SJSA1 (cell line): ENCODE data around the gene PABPN1L. TPM values are rescaled to one million over a fixed set of nuclear protein-coding genes. Genes with fewer than 3 reads are reported as not detected.
"Not testable (repeated sequence)": the region's sequence is repeated elsewhere in the genome, so short reads cannot be mapped to it uniquely, and the experiment has no call there.

Source experiments
- DNase-seq, 2 experiments: peaks; one replicate each; pipeline ENCODE4 v3.0.0-alpha.2; 2015 to 2020; ENCODE audit warnings: low spot score in 2 of 2, low read depth in 1 of 2
- H3K27ac ChIP-seq: fragments of 250-450 bp; sonication (Bioruptor Pico); 2 replicates; pipeline ENCODE4 v1.5.1; 2020; ENCODE audit warnings: mild to moderate bottlenecking, moderate library complexity
- H3K27me3 ChIP-seq: fragments of 250-450 bp; sonication (Bioruptor Pico); replicated peaks from 2 replicates; pipeline ENCODE4 v1.5.1; 2020; ENCODE audit warnings: mild to moderate bottlenecking, moderate library complexity
- H3K36me3 ChIP-seq: fragments of 250-450 bp; sonication (Bioruptor Pico); 2 replicates; pipeline ENCODE4 v1.5.1; 2020; ENCODE audit warnings: mild to moderate bottlenecking
- H3K4me1 ChIP-seq: fragments of 250-450 bp; sonication (Bioruptor Pico); replicated peaks from 2 replicates; pipeline ENCODE4 v1.6.1; 2021; ENCODE audit warnings: mild to moderate bottlenecking
- H3K4me3 ChIP-seq: fragments of 250-450 bp; sonication (Bioruptor Pico); 2 replicates; pipeline ENCODE4 v1.5.1; 2020; ENCODE audit warnings: mild to moderate bottlenecking
- H3K9me3 ChIP-seq: fragments of 250-450 bp; sonication (Bioruptor Pico); replicated peaks from 2 replicates; pipeline ENCODE4 v1.5.1; 2020; ENCODE audit warnings: mild to moderate bottlenecking
- total RNA-seq: library from RNA; depleted of rRNA; stranded (reverse); fragments of >200 nt; shearing (Covaris generic); gene quantifications from 2 replicates; pipeline ENCODE4 v1.2.3, GENCODE V29; 2014

The PABPN1L gene
- total RNA-seq, 1 experiment from 2014 or later, result not detected

- peaks cover 9% of the 10 kb centered on the region for H3K27me3 ChIP-seq
- DNase-seq, result no peak
- H3K36me3 ChIP-seq, result no peaks in the 10 kb centered on the region
- no peaks in the 10 kb centered on the region for H3K9me3 ChIP-seq
- no peak overlapping the region for H3K4me3 ChIP-seq
- no peak overlapping the region for H3K27ac ChIP-seq
- no peaks in the 10 kb centered on the region for H3K4me1 ChIP-seq
Measured at GRCh38 chr16:88894681-88895300, 28.3 kb upstream of the PABPN1L start.

DNA sequence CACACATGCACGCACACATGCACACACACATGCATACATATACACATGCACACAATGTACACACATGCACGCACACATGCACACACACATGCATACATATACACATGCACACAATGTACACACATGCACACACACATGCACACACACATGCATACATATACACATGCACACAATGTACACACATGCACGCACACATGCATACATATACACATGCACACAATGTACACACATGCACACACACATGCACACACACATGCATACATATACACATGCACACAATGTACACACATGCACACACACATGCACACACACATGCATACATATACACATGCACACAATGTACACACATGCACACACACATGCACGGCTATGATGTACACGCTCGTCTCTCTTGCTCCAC is 27.8 kb upstream of the PABPN1L start:
- H3K4me1 ChIP-seq, H3K9me3 ChIP-seq, H3K36me3 ChIP-seq, DNase-seq, H3K4me3 ChIP-seq, H3K27ac ChIP-seq, H3K27me3 ChIP-seq: not testable (repeated sequence)

DNA sequence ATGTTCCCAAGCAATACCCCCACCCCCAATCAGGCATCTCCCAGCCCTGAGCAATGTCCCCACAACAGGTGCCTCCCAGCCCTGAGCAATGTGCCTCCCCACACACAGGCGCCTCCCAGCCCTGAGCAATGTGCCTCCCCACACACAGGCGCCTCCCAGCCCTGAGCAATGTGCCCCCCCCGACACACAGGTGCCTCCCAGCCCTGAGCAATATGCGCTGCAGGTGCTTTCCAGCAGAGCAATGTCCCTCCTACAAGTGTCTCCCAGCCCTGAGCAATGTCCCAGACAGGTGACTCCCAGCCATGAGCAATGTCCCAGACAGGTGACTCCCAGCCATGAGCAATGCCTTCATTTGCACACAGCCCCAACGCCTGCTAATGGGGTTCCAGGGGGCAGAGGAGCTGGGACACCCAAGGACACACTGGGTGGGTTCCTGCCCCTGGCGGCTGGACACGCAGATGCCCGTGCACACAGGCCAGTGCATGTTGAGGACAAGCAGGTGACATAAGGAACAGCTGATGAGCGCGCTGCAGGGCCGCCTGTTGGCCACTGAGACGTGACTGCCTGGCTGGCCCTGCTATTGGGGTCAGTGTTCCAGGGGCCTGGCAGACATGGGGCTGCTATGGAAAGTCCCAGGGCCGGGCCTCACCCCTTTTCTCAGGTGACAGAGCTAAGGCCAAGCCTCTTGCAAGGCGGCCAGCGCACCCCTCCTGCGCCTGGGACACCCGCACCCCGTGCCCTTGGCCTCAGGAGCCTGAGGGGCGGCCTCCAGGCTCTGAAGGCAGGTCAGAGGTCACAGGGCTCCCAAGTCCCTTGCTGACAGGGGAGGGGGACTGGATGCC is 26.9 kb upstream of the PABPN1L start:
- no peaks in the 10 kb centered on the region for H3K9me3 ChIP-seq
- H3K4me1 ChIP-seq, result no peaks in the 10 kb centered on the region
- H3K36me3 ChIP-seq, result no peaks in the 10 kb centered on the region
- no peak overlapping the region for H3K4me3 ChIP-seq
- no peak for DNase-seq
- no peak overlapping the region for H3K27ac ChIP-seq
- H3K27me3 ChIP-seq, result peaks cover 8% of the 10 kb centered on the region

DNA sequence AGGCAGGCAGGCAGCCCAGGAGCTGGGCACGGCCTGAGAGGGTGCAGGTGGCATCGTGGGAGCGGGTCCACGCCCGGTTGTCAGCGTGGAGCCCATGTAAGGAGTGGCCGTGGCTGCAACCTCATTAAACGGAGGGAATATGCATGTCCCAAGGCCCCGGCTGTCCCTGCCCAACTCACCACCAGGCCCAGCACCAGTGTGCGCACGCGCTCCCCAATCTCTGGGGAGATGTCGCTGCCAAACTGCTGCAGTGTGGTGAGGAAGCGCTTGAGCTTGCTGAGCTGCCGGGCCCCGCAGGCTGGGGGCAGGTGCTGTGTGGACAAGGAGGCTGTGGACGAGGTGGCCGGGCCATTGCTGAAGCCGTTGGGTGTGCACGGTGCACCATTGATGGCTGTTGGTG is 25.6 kb upstream of the PABPN1L start:
- Histone ChIP-seq H3K27ac (no peak overlapping the region), H3K4me3 (no peak overlapping the region), H3K4me1 (no peaks in the 10 kb centered on the region), H3K36me3 (no peaks in the 10 kb centered on the region), H3K9me3 (no peaks in the 10 kb centered on the region), H3K27me3 (no peaks in the 10 kb centered on the region)
- no peak for DNase-seq

DNA sequence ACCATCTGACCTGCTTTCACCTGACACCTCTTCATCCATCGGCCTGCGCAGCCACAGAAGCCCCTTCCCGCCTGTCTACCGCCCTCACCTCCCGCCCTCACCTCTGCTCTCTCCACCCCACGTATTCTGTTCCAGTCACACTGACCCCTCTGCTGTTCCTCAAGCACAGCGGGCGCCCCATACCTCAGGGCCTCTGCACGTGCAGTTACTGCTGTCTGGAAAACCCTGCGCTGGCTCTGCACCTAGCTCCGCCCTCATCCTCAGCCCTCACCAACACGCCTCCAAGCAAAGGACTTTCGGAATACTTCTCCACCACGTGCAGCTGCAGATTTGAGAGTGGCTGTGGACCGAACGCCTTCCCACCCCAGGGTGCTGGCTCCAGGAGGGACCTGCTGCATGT is 24.6 kb upstream of the PABPN1L start:
- Histone ChIP-seq H3K4me3 (no peak overlapping the region), H3K27ac (no peak overlapping the region), H3K27me3 (no peaks in the 10 kb centered on the region), H3K36me3 (no peaks in the 10 kb centered on the region), H3K4me1 (no peaks in the 10 kb centered on the region), H3K9me3 (no peaks in the 10 kb centered on the region)
- DNase-seq, result no peak

- not testable (repeated sequence) for H3K36me3 ChIP-seq, H3K4me3 ChIP-seq, H3K27ac ChIP-seq, H3K27me3 ChIP-seq, H3K4me1 ChIP-seq, H3K9me3 ChIP-seq, DNase-seq
Measured at GRCh38 chr16:88889702-88890352, 23.4 kb upstream of the PABPN1L start.

DNA sequence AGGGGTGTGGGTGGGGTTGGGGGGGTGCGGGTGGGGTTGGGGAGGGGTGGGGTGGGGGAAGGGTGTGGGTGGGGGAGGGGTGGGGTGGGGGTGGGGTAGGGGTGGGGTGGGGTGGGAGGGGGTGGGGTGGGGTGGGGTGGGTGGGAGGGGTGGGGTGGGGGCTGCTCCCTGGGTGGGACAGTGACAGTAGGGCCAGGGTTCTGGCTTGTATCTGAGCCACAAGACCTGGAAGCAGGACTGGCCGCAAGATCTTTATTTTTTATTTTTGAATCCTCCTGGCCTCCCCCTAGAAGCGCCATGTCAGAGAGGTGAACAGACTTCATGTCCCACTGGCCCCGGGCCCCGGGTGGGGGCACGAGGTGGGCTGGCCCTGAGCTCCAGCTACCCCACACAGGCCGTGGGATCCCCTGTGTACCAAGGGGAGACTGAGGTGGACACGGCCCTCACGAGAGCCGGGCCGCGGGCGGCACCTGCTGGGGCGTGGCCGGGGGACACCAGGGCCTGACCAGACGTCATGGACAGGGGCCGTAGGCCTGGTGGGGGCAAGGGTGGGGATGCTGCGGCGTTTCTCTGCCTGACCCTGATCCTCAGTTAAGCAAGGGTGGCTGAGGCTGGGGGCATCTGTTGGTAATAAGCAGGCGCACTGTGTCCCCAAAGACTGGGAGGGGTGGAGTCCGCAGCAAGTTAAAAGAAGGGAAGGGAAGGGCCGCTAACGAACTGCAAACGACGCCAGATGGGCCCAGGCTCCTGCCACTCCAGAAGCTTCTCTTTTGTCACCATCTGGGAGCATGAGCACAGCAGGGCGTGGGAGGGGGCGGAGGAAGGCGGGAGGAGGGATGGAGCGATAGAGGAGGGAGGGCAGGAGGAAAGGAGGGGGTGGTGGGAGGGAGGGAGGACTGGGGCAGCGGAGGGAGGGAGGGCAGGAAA is 22.3 kb upstream of the PABPN1L start:
- no peak overlapping the region for H3K27ac ChIP-seq
- no peaks in the 10 kb centered on the region for H3K9me3 ChIP-seq
- no peak for DNase-seq
- H3K27me3 ChIP-seq, result no peaks in the 10 kb centered on the region
- H3K36me3 ChIP-seq, result no peaks in the 10 kb centered on the region
- no peak overlapping the region for H3K4me3 ChIP-seq
- H3K4me1 ChIP-seq, result no peaks in the 10 kb centered on the region

- no peak overlapping the region for H3K27ac ChIP-seq
- no peaks in the 10 kb centered on the region for H3K9me3 ChIP-seq
- no peaks in the 10 kb centered on the region for H3K36me3 ChIP-seq
- H3K4me1 ChIP-seq, result no peaks in the 10 kb centered on the region
- no peaks in the 10 kb centered on the region for H3K27me3 ChIP-seq
- no peak overlapping the region for H3K4me3 ChIP-seq
- no peak for DNase-seq
Measured at GRCh38 chr16:88888057-88888456, 21.6 kb upstream of the PABPN1L start.

GRCh38 chr16:88886845-88887521 is 20.5 kb upstream of the PABPN1L start:
- no peaks in the 10 kb centered on the region for H3K9me3 ChIP-seq
- H3K36me3 ChIP-seq, result no peaks in the 10 kb centered on the region
- H3K27ac ChIP-seq, result no peak overlapping the region
- H3K27me3 ChIP-seq, result no peaks in the 10 kb centered on the region
- no peak for DNase-seq
- no peaks in the 10 kb centered on the region for H3K4me1 ChIP-seq
- no peak overlapping the region for H3K4me3 ChIP-seq

GRCh38 chr16:88886420-88886844 is 20.0 kb upstream of the PABPN1L start:
- DNase-seq, result no peak
- Histone ChIP-seq H3K27me3 (no peaks in the 10 kb centered on the region), H3K4me1 (no peaks in the 10 kb centered on the region), H3K27ac (no peak overlapping the region), H3K9me3 (no peaks in the 10 kb centered on the region), H3K36me3 (no peaks in the 10 kb centered on the region), H3K4me3 (no peak overlapping the region)

GRCh38 chr16:88885693-88886280 is 19.3 kb upstream of the PABPN1L start:
- Histone ChIP-seq H3K36me3 (no peaks in the 10 kb centered on the region), H3K4me3 (no peak overlapping the region), H3K4me1 (no peaks in the 10 kb centered on the region), H3K9me3 (no peaks in the 10 kb centered on the region), H3K27ac (no peak overlapping the region), H3K27me3 (no peaks in the 10 kb centered on the region)
- no peak for DNase-seq

DNA sequence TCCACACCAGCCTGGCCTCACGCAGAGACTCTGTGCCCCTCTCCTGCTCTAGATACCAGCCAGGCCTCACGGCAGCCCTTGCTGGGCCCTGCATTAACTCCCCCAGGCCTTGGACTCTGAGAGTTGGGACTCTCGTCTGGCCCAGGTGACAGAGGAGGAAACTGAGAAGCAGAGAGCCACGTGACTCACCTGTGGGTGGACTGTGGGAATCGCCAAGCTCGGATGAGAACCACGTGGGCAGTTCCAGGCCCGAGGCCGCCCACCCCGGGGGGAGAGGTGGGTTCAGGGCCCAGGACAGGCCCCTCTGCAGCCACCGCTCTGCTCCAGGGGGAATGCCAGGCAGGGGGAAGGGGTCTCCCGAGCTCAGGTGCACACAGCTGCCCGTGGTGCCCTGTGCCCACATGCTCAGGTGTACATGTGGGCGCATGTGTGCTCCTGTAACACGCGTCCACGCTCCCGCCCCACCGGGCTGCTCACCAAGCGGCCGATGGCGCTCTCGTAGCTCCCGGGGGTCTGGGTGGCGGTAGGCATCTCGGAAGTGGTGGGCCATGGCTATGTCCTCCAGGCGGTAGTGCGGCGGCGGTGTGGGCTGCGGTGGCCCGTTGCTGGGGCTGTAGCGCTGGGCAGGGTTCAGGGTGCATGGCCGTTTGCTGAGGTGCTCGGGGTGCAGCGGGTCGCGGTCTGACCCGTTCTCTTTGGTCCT is 18.3 kb upstream of the PABPN1L start:
- DNase-seq, result no peak
- H3K36me3 ChIP-seq, result no peaks in the 10 kb centered on the region
- peaks cover 6% of the 10 kb centered on the region; the same call in 1 of the 2 replicates for H3K27me3 ChIP-seq
- no peak overlapping the region for H3K27ac ChIP-seq
- H3K9me3 ChIP-seq, result no peaks in the 10 kb centered on the region
- no peaks in the 10 kb centered on the region for H3K4me1 ChIP-seq
- no peak overlapping the region for H3K4me3 ChIP-seq
